OCI-LY3 (cell line): ENCODE data around the gene SNRNP40.
"Not testable (repeated sequence)": the region's sequence is repeated elsewhere in the genome, so short reads cannot be mapped to it uniquely, and the experiment has no call there.

Experiments
- H2AFZ ChIP-seq: fragments of 200-600, 300-600 bp; shearing (Covaris generic); 2 replicates; pipeline ENCODE4 v1.6.0; 2014; ENCODE audit warnings: antibody characterized with exemption, low read depth, low read length
- H3K27ac ChIP-seq: fragments of 200-600, 300-600 bp; sonication (generic); 2 replicates; pipeline ENCODE4 v1.5.1; 2014; ENCODE audit warnings: mild to moderate bottlenecking, low read length, moderate library complexity, mixed read lengths
- H3K27me3 ChIP-seq: fragments of 200-600, 300-600 bp; sonication (generic); 2 replicates; pipeline ENCODE4 v1.6.1; 2014; ENCODE audit warnings: low read depth, low read length, mixed read lengths
- H3K36me3 ChIP-seq: fragments of 200-600, 300-600 bp; sonication (generic); replicated peaks from 2 replicates; pipeline ENCODE3; 2014; ENCODE audit warnings: low read depth, low read length, mixed read lengths
- H3K4me1 ChIP-seq: fragments of 300-600, 200-600 bp; sonication (generic); 2 replicates; pipeline ENCODE4 v1.6.1; 2014; ENCODE audit warnings: low read length, mixed read lengths
- H3K4me2 ChIP-seq: fragments of 200-600, 300-600 bp; sonication (generic); 2 replicates; pipeline ENCODE4 v1.6.1; 2014; ENCODE audit warnings: low read length, mixed read lengths
- H3K4me3 ChIP-seq: fragments of 300-600, 200-600 bp; sonication (generic); 2 replicates; pipeline ENCODE4 v1.5.1; 2014; ENCODE audit warnings: antibody characterized with exemption, mild to moderate bottlenecking, low read length, moderate library complexity
- H3K79me2 ChIP-seq: fragments of 300-600, 200-600 bp; shearing (Covaris generic); 2 replicates; pipeline ENCODE4 v1.6.1; 2014; ENCODE audit warnings: mild to moderate bottlenecking, low read length, mixed read lengths
- H3K9ac ChIP-seq: fragments of 300-600, 200-600 bp; shearing (Covaris generic); 2 replicates; pipeline ENCODE4 v1.6.0; 2014; ENCODE audit warnings: mild to moderate bottlenecking, low read length, moderate library complexity
- H3K9me3 ChIP-seq: fragments of 200-600, 300-600 bp; shearing (Covaris generic); 2 replicates; pipeline ENCODE4 v1.6.1; 2014; ENCODE audit warnings: low read length, mixed read lengths; ENCODE audit not compliant: insufficient read depth
- H4K20me1 ChIP-seq: fragments of 200-600, 300-600 bp; sonication (generic); 2 replicates; pipeline ENCODE4 v1.6.1; 2016; ENCODE audit warnings: low read length, mixed read lengths; ENCODE audit not compliant: insufficient read depth
- EZH2phosphoT487 ChIP-seq: fragments of 200-600 bp; shearing (Covaris generic); IDR thresholded peaks from 2 replicates; pipeline ENCODE4 v1.6.1; 2018; ENCODE audit warnings: antibody characterized with exemption, mixed run types, low read depth
- TF ChIP-seq, protein P1 (sequence below): fragments of 200-600, 300-600 bp; sonication (generic); IDR thresholded peaks from 2 replicates; pipeline ENCODE4 v1.5.1; 2014; ENCODE audit warnings: antibody characterized with exemption, low read length, low read depth

Gene SNRNP40

DNA sequence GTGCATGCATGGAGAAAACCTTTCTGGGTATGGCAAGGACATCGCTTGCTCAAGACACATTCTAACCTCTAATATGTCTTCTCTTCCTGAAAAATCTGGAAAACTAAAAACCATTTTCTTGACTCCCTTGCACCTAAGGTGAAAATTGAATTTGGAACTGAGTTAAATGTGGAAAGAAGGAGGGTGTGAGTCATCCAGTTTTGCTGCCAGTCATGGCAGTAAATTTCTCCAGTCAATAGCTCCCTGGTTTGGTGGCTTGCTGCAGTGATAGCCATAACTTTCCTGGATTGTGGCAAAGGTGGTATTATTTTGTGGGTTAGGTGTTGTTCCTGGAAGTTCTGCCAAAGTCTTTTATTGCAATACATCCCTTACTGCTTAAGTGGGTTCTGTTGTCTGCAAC is 2.8 kb upstream of the SNRNP40 start:
- H3K9me3 ChIP-seq = no peaks in the 10 kb centered on the region
- H3K79me2 ChIP-seq = peaks cover 57% of the 10 kb centered on the region
- peaks cover 13% of the 10 kb centered on the region for H3K4me1 ChIP-seq
- H3K4me2 ChIP-seq = no peak overlapping the region
- H3K4me3 ChIP-seq = no peak overlapping the region
- no peaks in the 10 kb centered on the region for H3K36me3 ChIP-seq
- H3K27ac ChIP-seq = no peak overlapping the region
- no peaks in the 10 kb centered on the region for H3K27me3 ChIP-seq
- H2AFZ ChIP-seq = no peak overlapping the region
- H4K20me1 ChIP-seq = no peaks in the 10 kb centered on the region
- H3K9ac ChIP-seq = no peak overlapping the region
- TF ChIP-seq, protein P1, sequence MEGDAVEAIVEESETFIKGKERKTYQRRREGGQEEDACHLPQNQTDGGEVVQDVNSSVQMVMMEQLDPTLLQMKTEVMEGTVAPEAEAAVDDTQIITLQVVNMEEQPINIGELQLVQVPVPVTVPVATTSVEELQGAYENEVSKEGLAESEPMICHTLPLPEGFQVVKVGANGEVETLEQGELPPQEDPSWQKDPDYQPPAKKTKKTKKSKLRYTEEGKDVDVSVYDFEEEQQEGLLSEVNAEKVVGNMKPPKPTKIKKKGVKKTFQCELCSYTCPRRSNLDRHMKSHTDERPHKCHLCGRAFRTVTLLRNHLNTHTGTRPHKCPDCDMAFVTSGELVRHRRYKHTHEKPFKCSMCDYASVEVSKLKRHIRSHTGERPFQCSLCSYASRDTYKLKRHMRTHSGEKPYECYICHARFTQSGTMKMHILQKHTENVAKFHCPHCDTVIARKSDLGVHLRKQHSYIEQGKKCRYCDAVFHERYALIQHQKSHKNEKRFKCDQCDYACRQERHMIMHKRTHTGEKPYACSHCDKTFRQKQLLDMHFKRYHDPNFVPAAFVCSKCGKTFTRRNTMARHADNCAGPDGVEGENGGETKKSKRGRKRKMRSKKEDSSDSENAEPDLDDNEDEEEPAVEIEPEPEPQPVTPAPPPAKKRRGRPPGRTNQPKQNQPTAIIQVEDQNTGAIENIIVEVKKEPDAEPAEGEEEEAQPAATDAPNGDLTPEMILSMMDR = no peak
- no peak for TF ChIP-seq EZH2phosphoT487

DNA sequence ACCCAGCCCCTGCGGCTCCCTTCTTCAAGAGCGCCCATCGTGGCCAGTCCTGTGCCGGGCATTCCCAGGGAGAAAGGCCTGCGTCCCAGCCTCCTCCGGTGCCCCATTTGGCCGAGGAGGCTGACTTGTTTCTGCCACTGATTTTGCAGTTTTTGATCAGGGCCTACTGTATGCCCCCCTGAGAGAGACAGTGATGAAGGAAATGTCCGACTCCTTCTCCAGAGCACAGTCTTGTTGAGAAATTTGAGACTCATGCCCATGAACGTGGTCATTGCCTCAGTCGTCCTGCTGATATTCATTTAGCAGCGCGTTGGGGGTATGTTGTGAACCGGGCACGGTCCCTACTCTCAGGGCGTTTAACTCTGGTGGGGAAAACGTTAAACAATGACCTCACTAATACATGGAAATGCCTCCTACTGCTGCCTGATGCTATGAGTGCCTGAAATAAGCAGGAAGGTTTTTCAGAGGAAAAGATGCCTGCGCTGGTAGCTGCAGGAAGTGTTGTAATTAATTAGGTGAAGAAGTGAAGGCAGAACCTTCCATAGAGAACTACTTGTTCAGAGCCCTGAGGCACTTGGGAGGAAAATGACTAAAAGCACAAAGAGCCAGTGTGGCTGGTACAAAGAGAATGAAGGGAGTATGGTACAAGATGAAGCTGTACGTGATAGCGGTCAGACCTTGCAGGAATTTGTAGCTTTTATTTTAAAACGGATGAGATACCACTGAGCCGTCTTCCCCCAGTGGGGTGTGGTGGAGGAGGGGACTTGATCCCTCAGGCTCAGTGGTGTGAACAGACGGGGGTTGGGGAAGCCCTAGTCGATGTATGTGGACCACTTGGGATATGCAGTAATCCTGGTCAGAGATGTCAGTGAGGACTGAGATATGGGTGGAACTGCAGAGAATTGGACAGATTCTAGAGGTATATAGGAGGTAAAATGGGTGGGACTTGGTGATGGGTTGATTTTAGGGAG is 974 bp upstream of the SNRNP40 start:
- peak overlapping the region; percentile 27 for H3K27ac ChIP-seq

DNA sequence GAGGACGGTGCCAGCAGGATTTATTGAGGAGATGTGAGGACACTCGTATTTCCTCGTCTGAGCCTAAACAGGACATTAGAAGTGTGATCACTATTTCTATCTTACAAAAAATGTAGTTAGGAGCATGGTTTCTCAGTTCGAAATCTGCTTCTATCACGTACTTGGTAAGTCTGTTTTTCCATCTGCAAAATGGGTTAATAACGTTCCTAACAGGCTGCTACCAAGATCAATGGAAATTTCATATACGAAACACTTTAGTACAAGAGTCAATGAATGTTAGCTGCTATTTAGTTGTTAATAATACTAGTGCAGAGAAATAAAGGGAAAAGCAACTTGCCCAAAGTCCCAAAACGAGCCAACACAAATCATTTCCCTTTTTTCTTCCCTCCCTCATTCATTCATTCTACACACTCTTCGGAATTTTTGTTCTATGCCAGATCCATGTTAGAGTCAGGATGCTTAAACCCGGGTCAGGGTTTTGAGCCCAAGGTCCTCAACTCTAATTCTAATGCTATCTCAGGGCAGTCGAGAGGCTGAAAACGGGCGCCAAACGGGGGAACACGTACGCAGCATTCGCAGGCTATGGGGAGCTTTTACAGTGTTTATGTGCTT is 608 bp downstream of the SNRNP40 start:
- Histone ChIP-seq H3K4me3 (peak overlapping the region; percentile 98), H3K27ac (peak overlapping the region; percentile 55), H3K79me2 (peaks cover 71% of the 10 kb centered on the region), H3K27me3 (no peaks in the 10 kb centered on the region), H3K4me2 (peak overlapping the region; percentile 95), H3K36me3 (peaks cover 7% of the 10 kb centered on the region), H3K4me1 (peaks cover 13% of the 10 kb centered on the region), H4K20me1 (no peaks in the 10 kb centered on the region), H2AFZ (peak overlapping the region; percentile 48; the same call in 1 of the 2 replicates), H3K9ac (peak overlapping the region; percentile 97), H3K9me3 (no peaks in the 10 kb centered on the region)
- no peak for TF ChIP-seq EZH2phosphoT487
- TF ChIP-seq, protein P1 = no peak

More for the DNA sequence above, 974 bp upstream of the SNRNP40 start:
- Histone ChIP-seq H3K36me3 (peaks cover 5% of the 10 kb centered on the region), H3K79me2 (peaks cover 71% of the 10 kb centered on the region), H3K4me1 (peaks cover 13% of the 10 kb centered on the region), H3K9me3 (no peaks in the 10 kb centered on the region), H3K4me3 (peak overlapping the region; percentile 98), H3K4me2 (peak overlapping the region; percentile 93), H4K20me1 (no peaks in the 10 kb centered on the region), H3K27me3 (no peaks in the 10 kb centered on the region), H3K9ac (peak overlapping the region; percentile 82), H2AFZ (peak overlapping the region; percentile 48; the same call in 1 of the 2 replicates)
- no peak for TF ChIP-seq EZH2phosphoT487
- TF ChIP-seq, protein P1 = no peak

DNA sequence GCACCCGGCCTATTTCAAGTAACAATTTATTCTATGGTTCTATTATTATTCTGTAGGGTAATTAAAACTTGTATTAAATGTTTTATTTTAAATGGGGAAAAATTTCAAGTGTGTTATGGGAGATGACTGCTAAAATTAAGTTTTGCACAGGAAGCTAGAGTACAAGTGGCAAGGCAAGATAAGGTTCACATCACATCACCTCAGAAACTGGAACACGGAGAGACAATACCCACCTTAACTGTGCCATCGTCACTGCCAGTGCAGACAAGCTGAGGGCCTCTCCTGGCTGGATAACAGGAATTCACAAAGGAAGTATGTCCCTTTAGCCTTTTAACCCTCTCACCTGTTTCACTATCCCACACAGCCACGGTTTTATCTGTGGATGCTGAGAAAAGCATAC is 7.6 kb downstream of the SNRNP40 start:
- Histone ChIP-seq H2AFZ (no peak overlapping the region), H3K79me2 (peaks cover 12% of the 10 kb centered on the region), H4K20me1 (no peaks in the 10 kb centered on the region), H3K36me3 (peaks cover 16% of the 10 kb centered on the region), H3K27me3 (no peaks in the 10 kb centered on the region), H3K9me3 (no peaks in the 10 kb centered on the region), H3K4me1 (no peaks in the 10 kb centered on the region), H3K4me2 (no peak overlapping the region), H3K4me3 (no peak overlapping the region), H3K9ac (no peak overlapping the region), H3K27ac (no peak overlapping the region)
- TF ChIP-seq, protein P1 = no peak
- no peak for TF ChIP-seq EZH2phosphoT487

DNA sequence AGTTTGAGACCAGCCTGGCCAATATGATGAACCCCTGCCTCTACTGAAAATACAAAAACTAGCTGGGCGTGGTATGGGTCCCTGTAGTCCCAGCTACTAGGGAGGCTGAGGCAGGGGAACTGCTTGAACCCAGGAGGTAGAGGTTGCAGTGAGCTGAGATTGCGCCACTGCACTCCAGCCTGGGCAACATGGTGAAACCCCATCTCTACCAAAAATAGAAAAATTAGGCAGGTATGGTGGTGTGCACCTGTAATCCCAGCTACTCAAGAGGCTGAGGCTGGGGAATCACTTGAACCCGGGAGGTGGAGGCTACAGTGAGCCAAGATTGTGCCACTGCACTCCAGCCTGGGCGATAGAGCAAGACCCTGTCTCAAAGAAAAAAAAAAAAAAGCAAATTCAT is 8.8 kb downstream of the SNRNP40 start:
- H3K36me3 ChIP-seq = peaks cover 13% of the 10 kb centered on the region
- H3K4me3 ChIP-seq, H2AFZ ChIP-seq, H3K27ac ChIP-seq, H3K4me2 ChIP-seq, H3K9me3 ChIP-seq, H3K27me3 ChIP-seq, H3K9ac ChIP-seq, H3K79me2 ChIP-seq, H4K20me1 ChIP-seq, H3K4me1 ChIP-seq: not testable (repeated sequence)

DNA sequence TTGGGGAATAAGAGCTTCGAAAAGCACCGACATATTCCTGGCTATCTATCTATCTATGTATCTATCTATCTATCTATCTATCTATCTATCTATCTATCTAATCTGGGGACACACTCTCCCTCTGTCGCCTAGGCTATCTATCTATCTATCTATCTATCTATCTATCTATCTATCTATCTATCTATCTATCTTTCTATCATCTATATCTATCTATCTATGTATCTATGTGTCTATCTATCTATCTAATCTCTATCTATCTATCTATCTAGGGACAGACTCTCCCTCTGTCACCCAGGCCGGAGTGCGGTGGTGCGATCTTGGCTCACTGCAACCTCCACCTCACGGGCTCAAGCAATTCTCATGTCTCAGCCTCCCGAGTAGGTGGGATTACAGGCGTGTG is 14.2 kb downstream of the SNRNP40 start:
- H3K9ac ChIP-seq, H2AFZ ChIP-seq, H3K27ac ChIP-seq, H3K9me3 ChIP-seq, H4K20me1 ChIP-seq, H3K4me1 ChIP-seq, H3K27me3 ChIP-seq, H3K4me3 ChIP-seq, H3K79me2 ChIP-seq, H3K4me2 ChIP-seq: not testable (repeated sequence)
- peaks cover 19% of the 10 kb centered on the region for H3K36me3 ChIP-seq
